ENCODE measurements around the gene MGAT4C.
"Not testable (repeated sequence)": the region's sequence is repeated elsewhere in the genome, so short reads cannot be mapped to it uniquely, and the experiment has no call there.

Gene MGAT4C

DNA sequence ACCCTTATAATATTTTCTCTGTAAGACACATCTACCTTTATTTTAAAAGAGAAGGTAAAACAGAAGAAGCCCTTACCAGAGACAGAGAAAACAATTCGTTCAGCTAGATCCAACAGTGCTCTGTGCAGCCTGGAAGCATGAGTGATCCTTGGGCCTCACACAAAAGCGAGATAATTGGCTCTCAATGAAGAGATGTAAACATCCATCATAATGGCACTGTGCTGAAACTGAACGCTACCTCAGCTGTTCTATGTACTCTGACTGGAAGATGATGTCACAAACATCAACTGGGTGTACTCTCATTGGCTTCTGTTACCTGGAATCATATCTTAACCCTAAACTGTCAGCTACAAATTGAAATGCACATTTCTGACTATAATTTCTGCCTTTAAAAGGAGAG is at the start of gene MGAT4C:
Gene MGAT4C (minus strand): TSS at position 229 of the 400 bp plus-strand sequence.
- DNase-seq: no peak

DNA sequence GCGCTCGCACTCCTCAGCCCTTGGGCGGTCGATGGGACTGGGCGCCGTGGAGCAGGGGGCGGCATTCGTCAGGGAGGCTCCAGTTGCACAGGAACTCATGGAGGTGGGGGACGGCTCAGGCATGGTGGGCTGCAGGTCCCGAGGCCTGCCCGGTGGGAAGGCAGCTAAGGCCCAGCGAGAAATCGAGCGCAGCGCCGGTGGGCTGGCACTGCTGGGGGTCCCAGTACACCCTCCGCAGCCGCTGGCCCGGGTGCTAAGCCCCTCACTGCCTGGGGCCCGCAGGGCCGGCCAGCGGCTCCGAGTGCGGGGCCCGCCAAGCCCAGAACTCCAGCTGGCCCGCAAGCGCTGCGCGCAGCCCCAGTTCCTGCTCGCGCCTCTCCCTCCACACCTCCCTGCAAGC is 40.2 kb upstream of the MGAT4C start:
- not testable (repeated sequence) for DNase-seq

DNA sequence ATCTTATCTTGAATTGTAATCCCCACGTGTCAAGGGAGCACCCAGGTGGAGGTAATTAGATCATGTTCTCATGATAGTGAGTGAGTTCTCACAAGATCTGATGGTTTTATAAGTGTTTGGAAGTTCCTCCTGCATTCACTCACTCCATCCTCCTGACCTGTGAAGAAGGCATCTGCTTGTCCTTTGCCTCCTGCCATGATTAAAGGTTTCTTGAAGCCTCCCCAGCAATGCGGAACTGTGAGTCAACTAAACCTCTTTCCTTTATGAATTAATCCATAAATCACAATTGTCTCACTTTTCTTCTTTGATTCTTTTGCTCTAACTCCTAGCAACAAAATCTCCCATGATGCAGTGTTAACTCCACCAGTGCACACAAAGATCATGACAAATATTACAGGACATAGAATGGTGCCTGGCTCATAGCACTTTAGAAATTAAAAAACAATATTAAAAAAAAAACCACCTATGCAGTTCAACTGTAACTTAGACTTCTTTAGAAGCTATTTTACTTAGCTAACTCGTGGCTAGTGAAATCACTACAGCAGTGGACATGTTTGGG is 37.6 kb upstream of the MGAT4C start:
- no peak for DNase-seq

DNA sequence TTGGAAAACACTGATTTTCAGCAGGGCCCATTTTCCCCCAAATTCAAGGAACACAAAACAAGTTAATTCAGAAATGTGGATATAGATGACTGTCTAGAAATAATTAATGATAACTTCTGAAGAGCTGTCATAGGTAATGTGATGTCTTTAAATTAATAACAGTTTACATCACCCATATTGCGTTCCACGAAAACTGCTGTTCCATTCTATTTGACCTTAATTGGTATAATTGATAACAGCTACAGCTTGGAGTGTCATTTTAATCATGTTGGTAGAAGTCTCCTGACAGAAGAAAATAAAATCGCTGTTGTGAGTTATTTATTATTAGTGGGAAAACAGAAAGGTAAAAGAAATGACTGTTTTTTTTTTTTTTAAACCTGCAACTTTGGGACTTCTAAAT is 36.3 kb upstream of the MGAT4C start:
- no peak for DNase-seq

DNA sequence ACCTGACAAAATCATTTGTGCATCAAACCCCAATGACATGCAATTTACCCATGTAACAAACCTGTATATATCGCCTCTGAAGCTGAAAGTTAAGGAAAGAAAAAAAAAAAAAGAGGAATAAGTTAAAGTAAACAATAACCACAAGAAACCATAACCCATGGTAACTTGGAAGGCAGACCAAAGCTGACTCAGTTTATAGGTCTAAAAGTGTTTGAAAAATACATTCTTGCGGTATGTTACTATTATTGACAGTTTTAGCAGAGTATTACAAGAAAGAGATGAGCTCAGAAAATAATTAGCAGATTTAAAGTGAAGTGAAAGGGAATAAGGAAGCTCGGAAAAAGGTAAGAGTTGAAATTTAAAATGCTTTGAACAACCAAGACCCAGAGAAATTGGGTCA is 34.4 kb upstream of the MGAT4C start:
- DNase-seq: no peak

DNA sequence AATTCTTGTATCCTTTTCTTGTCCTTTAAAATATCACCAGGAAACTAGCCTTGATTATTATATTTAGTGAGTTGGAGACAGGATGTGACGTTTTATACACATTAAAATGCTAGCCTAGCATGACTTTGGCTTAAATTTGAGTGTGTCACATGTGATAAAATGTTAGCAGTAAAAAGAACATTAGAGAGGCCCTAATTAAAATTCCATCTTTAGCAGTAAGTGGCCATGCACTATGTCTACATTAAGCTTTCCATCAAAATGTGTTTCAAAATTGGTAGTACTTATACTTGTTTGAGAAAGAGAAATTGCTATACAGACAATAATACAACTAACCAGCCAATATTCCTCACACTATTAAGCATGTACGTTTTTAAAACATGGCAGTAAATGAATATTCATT is 29.9 kb upstream of the MGAT4C start:
- no peak for DNase-seq

DNA sequence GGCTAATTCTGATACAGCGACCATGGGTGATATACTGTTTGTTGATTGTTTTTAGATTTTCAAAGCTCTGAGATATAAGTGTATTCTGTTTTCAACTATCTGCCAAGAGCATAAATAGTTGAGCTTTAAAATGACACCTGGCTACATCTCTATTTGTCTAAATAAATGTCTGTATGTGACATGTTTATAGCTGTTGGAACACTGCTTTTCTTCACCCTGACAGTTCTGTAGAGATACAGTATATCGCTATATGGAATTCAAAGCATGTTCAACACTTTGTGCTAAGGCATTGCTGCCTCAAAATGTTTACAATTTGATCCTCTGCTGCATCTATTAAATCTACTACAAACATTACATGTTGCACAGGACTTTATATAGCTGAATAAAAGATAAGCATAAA is 27.4 kb upstream of the MGAT4C start:
- no peak for DNase-seq

DNA sequence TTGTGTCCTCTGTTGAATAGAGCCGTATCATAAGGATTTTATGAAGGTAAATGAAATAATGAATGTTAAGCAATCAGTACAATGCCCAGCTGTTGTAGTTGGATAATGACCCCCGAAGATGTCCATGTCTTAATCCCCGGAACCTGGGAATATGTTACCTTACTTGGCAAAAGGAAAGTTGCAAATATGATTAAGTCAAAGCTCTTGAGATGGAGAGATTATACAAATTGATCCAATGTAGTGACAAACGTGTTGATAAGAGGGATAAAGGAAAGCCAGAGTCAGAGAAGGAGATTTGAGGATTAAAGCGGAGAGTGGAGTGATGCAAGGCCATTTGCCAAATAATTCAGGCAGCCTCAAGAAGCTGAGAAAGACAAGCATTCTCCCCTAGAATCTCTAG is 19.2 kb upstream of the MGAT4C start:
- no peak for DNase-seq

DNA sequence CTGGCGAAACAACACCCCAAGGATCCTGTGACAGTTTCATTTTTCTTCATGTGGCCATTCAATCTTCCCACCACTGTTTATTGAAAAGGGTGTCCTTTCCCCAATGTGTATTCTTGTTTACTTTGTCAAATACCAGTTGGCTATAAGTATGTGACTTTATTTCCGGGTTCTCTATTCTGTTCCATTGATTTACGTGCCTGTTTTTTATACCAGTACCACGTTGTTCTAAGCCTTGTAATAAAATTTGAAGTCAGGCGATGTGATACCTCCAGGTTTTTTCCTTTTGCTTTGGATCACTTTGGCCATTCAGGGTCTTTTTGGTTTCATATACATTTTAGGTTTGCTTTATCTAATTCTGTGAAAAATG is 9.1 kb upstream of the MGAT4C start:
- no peak for DNase-seq

DNA sequence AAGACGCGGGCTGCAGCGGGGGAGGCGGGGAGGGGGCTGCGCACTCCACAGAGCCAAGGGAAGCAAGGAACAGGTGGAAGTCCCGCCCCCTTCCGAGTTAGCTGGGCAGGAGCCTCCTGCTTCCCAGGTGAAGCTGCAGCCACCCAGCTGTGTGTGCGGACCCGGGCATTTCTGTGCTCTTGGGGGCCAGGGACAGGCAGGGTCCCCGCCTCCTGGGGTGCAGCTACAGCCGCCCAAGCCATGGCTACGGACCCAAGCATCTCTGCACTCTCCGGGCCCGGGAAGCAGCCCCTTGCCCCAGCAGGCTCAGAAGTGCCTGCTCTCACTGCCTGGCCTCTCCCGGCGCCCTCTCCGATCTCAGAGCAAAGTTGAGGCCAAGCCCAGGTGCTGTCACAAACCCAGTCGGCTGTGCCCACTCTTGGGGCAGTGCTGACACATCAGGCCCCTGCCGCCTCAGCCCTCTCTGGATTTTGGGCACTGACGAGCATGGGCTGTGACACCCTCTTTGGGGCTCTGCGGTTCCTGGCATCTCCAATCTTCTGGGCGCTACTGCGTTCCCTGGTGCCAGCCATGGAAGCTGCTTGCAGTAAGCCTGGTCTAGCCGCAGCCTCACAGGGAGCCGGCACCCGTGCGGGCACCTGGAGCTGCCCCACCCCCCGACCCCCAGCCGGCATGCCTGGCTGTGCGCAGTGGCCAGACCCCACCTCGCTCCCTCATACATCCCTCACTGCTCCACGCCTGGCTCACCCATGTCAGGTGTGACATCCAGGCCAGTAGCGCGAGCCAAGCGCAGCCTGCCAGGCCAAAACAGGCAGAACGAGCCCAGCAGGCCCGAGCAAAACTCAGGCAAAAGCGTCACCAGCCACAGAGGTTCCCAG is 8.5 kb upstream of the MGAT4C start:
- DNase-seq: no peak

DNA sequence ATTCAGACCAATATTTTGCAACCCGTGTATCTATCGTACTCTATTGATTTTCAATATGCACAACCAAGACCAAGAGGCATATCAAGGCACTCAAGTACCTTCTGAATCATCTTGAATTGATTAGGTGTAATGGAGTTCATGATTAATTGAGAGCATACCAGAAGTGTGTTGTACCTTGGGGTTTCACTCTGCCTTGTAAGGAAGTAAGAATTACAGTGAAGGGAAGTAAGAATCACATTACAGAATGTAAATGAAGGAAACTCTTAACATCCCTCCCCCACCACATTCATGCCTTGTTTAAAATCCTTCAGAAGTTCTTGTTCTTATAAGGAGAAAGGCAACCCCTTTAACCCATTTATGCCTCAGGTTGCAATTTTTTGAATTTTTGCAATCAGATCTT is 5.4 kb upstream of the MGAT4C start:
- no peak for DNase-seq

DNA sequence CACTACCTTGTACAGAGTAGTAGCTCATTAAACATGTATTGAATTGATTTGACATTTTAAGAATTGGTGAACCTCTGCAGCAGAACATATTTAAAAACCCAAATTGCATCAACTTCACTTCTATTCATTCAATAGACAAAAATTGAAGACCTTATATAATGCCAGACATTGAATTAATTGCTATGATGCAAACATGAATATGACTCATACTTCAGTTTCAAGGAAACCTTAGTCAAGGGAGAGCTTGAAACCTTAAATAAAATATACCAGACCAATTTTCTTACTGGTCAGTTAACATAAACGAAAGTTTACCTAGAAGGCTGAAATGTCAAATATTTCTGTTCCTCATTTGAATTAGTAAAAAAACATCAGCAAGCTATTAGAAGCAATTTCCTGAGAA is 5.0 kb upstream of the MGAT4C start:
- DNase-seq: no peak

DNA sequence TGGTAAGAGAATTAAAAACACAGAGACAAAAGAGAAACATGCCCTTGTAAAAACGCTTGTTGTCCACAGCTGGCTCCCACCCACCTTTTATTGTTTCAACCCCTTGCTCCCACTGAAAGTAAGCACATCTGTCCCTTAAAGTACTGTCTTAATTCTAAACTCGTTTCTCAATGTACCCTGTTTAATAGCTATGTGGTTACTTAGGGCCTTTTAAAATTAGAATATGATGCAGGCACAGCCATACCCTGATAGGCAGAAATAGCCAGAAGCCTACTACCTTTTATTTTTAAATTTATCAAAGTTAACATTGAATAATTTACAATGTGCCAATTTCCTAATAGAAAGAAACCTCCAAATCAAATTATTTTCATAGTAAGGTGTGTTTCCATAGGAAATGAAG is 4.0 kb upstream of the MGAT4C start:
- DNase-seq: no peak

DNA sequence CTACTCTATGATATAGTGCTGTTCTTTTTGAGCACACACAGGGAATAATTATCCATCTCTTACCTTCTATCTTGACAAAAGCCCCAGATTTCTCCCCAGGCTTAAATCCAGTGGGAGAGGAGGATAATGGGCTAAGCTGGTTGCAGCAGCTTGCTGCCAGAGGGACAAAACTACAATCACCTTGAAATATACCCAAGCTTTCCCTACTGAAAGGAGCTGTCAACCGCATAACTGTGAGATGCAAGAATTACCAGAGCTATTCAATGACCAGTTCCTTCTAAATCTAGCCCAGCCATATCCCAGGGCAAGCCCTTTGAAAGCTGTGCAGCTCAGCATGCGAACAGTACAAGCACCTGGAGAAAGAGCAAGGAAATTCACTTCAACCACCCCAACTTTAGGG is 943 bp upstream of the MGAT4C start:
- DNase-seq: no peak

DNA sequence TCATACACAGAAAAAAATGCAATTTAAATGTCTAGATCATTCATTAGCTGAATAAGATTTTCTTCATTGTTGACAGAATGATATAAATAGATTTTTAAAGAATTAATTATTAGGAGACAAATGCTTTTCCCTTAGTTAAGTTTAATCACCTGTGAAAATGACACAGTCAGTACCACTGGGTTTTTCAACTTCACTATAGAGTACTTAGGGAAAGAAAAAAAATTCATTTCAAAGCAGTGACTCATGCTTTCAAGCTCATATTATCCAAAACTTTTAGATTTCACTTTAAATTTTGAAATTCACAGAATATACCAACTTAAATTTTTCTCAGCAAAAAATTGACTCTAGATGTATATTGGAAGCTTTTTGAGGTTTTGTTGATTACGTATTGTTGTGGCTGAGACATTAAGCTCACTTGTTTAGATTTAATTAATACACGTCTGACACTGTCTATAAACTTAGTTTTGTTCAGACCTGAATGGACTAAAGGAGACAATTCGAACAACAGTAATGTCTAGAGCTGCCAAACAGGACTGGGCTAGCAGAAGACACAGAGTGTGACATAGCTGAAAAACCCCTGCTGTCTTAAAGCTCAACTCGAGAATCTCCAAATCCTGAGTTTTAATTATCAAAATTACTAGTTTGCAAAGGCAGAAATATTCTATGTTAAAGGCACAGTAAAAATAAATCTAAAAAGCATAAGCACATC is 1.6 kb downstream of the MGAT4C start:
- no peak for DNase-seq

DNA sequence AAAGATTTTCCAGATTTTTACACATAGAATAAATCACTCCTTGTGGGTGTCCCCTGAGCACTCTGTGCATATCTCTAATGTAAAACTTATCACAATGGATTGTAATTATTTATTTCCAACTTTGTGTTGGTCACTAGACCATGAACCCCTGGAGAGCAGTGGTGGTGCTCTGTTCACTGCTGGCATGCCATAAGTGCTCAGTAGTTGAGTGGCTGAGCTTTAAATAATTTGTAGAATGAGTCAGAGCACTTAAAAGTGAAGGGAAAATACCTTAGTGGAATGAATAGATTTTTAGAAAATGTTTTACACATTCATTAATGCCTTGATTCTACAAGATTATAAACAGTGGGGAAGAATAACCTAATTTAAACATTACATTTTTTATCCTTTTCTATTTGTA is 6.3 kb downstream of the MGAT4C start:
- DNase-seq: no peak

DNA sequence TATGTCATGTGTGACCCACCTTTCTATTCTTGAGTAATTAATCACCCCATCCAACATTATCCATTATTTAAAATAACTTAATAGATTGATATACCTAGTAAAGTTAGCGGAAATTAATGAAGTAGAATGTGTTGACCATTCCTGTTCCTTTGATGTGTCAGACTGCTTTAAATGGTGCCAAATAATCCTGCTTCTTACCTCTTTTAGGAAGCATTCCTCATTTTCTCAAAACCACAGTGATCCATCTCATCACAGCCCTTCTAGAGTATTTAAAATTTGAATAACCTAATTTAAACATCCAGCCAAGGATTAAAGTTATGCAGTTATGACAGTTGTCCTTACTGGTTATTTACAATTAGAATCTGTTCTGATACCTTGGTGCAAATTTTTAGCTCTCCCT is 6.9 kb downstream of the MGAT4C start:
- DNase-seq: no peak

DNA sequence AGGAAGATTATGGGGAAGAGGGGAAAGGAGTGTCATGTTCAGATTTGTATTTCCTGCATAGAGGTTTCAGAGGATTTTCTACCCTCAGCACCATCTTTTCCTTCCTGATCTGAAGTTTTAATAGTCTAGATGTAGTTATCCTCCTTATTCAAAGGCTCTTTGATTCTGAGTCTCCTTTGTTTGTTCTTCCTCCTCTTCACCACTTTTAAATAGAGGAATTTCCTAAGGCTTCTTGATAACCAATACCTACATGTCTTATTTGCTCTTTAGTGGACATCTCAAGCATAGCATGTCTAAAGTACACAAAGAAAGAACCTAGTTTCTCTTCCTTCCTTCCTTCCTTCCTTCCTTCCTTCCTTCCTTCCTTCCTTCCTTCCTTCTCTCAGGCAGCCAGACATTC is 8.3 kb downstream of the MGAT4C start:
- no peak for DNase-seq

DNA sequence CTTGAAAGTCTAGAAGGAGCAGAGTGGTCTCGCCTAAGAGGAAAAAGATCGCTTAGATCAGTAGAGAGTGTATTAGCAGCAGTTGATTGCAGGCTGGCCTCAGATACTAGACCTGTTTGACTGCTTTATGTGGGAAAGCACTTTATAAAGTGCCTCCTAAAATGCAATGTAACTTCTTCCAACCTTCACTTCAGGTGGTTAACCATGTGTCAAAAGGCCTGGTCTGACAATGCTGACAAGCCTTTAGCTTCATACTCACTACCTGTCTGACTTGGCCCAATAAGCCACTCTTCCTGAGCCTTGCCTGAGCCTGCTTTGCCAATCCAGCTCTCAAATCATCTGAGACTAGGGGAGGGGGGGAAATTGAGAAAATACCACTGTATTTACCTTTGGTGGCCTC is 14.6 kb downstream of the MGAT4C start:
- no peak for DNase-seq

DNA sequence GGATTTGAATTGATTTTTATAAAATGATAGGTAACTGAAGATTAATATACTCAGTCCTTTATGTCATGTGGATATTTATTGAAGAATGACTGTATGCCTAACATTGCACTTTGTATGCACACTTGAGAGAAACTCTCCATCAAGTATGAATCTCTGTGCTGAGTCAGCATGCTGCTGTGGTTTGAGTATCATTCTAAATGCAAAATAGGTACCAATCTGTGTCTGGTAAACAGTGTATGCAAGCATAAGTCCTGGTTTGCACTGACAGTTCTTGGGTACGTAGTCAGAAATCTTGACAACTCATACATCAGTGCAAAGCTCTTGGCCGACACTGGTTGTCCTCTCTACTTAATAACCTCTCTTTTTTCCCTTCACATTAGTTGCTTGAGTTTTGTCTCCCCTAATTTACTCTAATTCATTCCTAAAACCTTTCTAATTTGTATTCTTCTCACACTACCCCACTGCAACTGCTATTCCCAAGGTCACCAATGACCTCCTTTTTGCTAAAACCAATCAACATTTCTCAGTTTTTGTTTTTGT is 21.8 kb downstream of the MGAT4C start:
- DNase-seq: no peak

DNA sequence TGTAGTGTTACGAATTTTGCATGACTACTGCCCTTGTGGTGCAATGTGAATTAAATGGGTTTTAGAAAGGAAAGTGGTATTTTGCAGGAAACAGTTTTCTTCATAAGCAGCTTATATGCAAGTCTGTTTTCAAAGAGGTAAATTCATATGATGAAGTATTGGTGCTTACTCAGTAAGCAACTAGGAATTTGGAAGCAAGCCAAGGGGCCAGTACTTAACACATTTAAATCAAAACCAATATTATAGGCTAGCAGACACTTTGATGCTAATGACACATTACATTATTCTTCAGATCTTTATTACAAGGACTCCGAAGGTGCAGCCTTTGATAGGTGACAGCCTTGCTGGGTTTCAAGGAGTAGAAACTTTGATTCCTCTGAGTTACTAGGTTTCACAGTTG is 23.1 kb downstream of the MGAT4C start:
- no peak for DNase-seq

DNA sequence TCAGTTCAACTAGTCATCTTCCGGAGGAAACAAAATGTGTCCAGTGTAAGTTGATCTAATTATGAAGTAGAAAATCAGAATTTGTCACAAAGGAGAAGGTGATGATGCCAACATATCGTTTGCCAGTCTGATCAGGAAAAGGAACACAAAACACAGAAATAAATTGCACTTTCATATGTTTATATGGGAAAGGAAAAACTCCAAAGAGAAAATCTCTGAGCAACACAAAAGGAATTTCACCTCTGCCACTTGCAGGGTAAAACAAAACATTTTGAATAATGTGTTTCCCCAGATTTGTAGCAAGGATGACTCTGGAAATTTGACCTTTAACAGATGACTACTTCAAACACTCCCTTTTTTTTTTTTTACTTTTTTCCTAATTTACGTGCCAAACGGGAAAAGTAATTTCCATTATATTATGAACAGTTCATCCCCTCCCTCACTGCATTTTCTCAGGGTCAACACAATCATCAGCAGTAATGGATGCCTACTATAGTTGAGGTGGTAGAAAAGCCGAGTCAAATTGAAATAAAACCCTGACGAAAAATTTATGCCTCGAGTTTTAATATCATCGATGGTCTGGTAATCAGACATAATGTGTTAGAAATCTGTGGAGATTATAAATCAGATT is 25.6 kb downstream of the MGAT4C start:
- no peak for DNase-seq

DNA sequence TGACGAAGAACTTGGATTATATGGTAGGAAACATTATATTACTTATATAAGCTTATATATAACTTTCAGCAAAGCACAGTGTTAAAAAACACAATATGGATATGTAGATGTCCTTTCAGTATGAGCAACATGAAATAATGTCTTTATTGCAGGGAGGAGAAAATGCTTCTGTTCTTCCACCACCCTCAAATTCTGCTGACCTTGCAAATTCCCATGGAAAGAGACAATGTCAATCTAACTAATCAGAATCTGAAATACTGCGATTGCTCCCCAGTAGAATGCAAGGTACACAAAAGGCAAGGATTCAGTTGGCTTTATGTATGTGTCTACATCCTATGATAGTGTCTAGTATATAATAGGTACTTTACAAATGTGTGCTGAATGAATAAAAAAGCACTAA is 26.4 kb downstream of the MGAT4C start:
- no peak for DNase-seq

DNA sequence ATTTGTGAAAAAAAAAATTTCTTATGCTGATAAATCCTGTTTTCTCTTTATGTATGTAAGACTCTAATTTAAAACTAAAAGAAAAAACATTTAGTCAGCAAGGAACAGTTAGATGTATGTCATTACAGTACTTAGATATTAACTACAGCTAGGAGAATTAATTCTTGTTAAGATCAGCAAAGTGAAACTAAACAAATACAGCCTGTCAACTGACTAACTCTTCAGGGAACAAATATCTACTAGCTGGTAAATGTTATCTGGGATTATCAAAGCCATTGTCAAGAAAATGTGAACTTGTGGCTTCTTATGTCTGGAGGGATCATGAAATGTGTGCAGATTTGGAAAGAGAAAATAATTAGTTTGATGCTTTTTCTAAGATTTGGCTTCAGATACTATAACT is 27.5 kb downstream of the MGAT4C start:
- DNase-seq: no peak

All from 8988T (cell line).